ENCODE measurements around the gene CDC73.

The CDC73 gene

GRCh38 chr1:193115629-193116227 is 6.1 kb upstream of the CDC73 start:
- TF ChIP-seq TAF1 (IDR thresholded peaks at IDR 0.05; ENCODE audit: borderline replicate concordance, insufficient read depth, low read length), result no peak
- TF ChIP-seq POLR2AphosphoS5 (IDR thresholded peaks at IDR 0.05; ENCODE audit: low read depth, low read length), result no peak
- no peak for TF ChIP-seq REST (IDR thresholded peaks at IDR 0.05; ENCODE audit: insufficient read depth in 1 of 2, low read depth in 2 of 2, low read length in 2 of 2)
- TF ChIP-seq FOXP2 (optimal IDR thresholded peaks at IDR 0.05; ENCODE audit: borderline replicate concordance, extremely low read depth, extremely low read length, insufficient read depth), result no peak
- no peak for TF ChIP-seq SIN3A (IDR thresholded peaks at IDR 0.05; ENCODE audit: borderline replicate concordance, insufficient read depth, low read length)

- no peak for TF ChIP-seq POLR2AphosphoS5 (IDR thresholded peaks at IDR 0.05; ENCODE audit: low read depth, low read length)
- no peak for TF ChIP-seq TAF1 (IDR thresholded peaks at IDR 0.05; ENCODE audit: borderline replicate concordance, insufficient read depth, low read length)
- no peak for TF ChIP-seq SIN3A (IDR thresholded peaks at IDR 0.05; ENCODE audit: borderline replicate concordance, insufficient read depth, low read length)
- no peak for TF ChIP-seq FOXP2 (optimal IDR thresholded peaks at IDR 0.05; ENCODE audit: borderline replicate concordance, extremely low read depth, extremely low read length, insufficient read depth)
- no peak for TF ChIP-seq REST (IDR thresholded peaks at IDR 0.05; ENCODE audit: insufficient read depth in 1 of 2, low read depth in 2 of 2, low read length in 2 of 2)
Observed at GRCh38 chr1:193118194-193118593, 3.6 kb upstream of the CDC73 start.

GRCh38 chr1:193118803-193119730 is 2.8 kb upstream of the CDC73 start:
- TF ChIP-seq REST (IDR thresholded peaks at IDR 0.05; ENCODE audit: insufficient read depth in 1 of 2, low read depth in 2 of 2, low read length in 2 of 2), result no peak
- no peak for TF ChIP-seq TAF1 (IDR thresholded peaks at IDR 0.05; ENCODE audit: borderline replicate concordance, insufficient read depth, low read length)
- no peak for TF ChIP-seq SIN3A (IDR thresholded peaks at IDR 0.05; ENCODE audit: borderline replicate concordance, insufficient read depth, low read length)
- no peak for TF ChIP-seq FOXP2 (optimal IDR thresholded peaks at IDR 0.05; ENCODE audit: borderline replicate concordance, extremely low read depth, extremely low read length, insufficient read depth)
- no peak for TF ChIP-seq POLR2AphosphoS5 (IDR thresholded peaks at IDR 0.05; ENCODE audit: low read depth, low read length)

GRCh38 chr1:193120604-193121166 is 1.1 kb upstream of the CDC73 start:
- no peak for TF ChIP-seq REST (IDR thresholded peaks at IDR 0.05; ENCODE audit: insufficient read depth in 1 of 2, low read depth in 2 of 2, low read length in 2 of 2)
- no peak for TF ChIP-seq POLR2AphosphoS5 (IDR thresholded peaks at IDR 0.05; ENCODE audit: low read depth, low read length)
- no peak for TF ChIP-seq TAF1 (IDR thresholded peaks at IDR 0.05; ENCODE audit: borderline replicate concordance, insufficient read depth, low read length)
- TF ChIP-seq SIN3A (IDR thresholded peaks at IDR 0.05; ENCODE audit: borderline replicate concordance, insufficient read depth, low read length), result no peak
- no peak for TF ChIP-seq FOXP2 (optimal IDR thresholded peaks at IDR 0.05; ENCODE audit: borderline replicate concordance, extremely low read depth, extremely low read length, insufficient read depth)
